HCT116 (cell line): Measurements from ENCODE around the gene CGNL1. TPM values are rescaled to one million over a fixed set of nuclear protein-coding genes. Genes with fewer than 3 reads are reported as not detected.

ENCODE experiments used
- ATAC-seq: fragments of 200-7000 bp; cut with Tn5 transposase; 2 replicates; pipeline ENCODE4 v1.9.1; 2020; ENCODE audit warnings: mild to moderate bottlenecking, moderate library complexity
- BruUV-seq: library from RNA; stranded (reverse); fragments of 400-500 nt; replicated peaks from 2 replicates; lab custom pipeline; 2021; lab: Mats Ljungman, UMichigan
- CTCF ChIA-PET: fragments of 300-600 bp; sonication (Branson Sonifier 250); formaldehyde crosslinking; loops from one replicate; lab custom pipeline; 2021; ENCODE audit warnings: antibody characterized with exemption; lab: Charles Lee
- POLR2A ChIA-PET: fragments of 300-600, 350-600 bp; sonication (Branson Sonifier 250); formaldehyde crosslinking; loops from one replicate; lab custom pipeline; 2021; ENCODE audit warnings: antibody characterized with exemption; lab: Charles Lee
- RAD21 ChIA-PET, 2 experiments: fragments of 300-600 bp; sonication (Branson Sonifier 250); formaldehyde crosslinking; loops; one replicate each; lab custom pipeline; 2023; ENCODE audit warnings: low total read pairs in 2 of 2; ENCODE audit not compliant: uncharacterized antibody in 2 of 2, unreplicated experiment in 2 of 2, low non-redundant PET in 1 of 2; lab: Charles Lee
- DNase-seq: peaks from one replicate; pipeline ENCODE4 v3.0.0-alpha.2; 2010; ENCODE audit warnings: low read depth, low spot score
- H2AFZ ChIP-seq: fragments of 200-600 bp; shearing (Covaris generic), sonication (generic); 2 replicates; pipeline ENCODE4 v1.6.1; 2017; ENCODE audit warnings: low read depth, mixed run types, mixed read lengths, antibody characterized with exemption, low read length; ENCODE audit not compliant: poor library complexity, severe bottlenecking
- H3K27ac ChIP-seq: 2 replicates; pipeline ENCODE4 v1.5.1; 2012; ENCODE audit warnings: low read depth, low read length
- H3K27me3 ChIP-seq: fragments of 200-600 bp; sonication (generic); 2 replicates; pipeline ENCODE4 v1.6.1; 2016; ENCODE audit warnings: mixed run types, low read length, mixed read lengths; ENCODE audit not compliant: insufficient read depth
- H3K36me3 ChIP-seq, 2 experiments: fragments of 200-500 bp in 1 of 2; fragments of 200-600 bp in 1 of 2; sonication (Bioruptor generic) in 1 of 2; sonication (generic) in 1 of 2; 2 replicates each; pipeline versions ENCODE4 v1.5.1 to v1.6.1; 2014 to 2016; ENCODE audit warnings: low read length in 2 of 2, inconsistent platforms in 1 of 2, mixed read lengths in 1 of 2, mixed run types in 1 of 2; ENCODE audit not compliant: insufficient read depth in 2 of 2, control insufficient read depth in 1 of 2
- H3K4me1 ChIP-seq, 2 experiments: fragments of 200-600 bp in 1 of 2; sonication (generic) in 1 of 2; 2 replicates each; pipeline versions ENCODE4 v1.5.1 to v1.6.1; 2012 to 2017; ENCODE audit warnings: low read length in 2 of 2, inconsistent platforms in 1 of 2, mild to moderate bottlenecking in 1 of 2, mixed read lengths in 1 of 2, mixed run types in 1 of 2, moderate library complexity in 1 of 2; ENCODE audit not compliant: insufficient read depth in 2 of 2, control insufficient read depth in 1 of 2
- H3K4me2 ChIP-seq: fragments of 200-600 bp; sonication (generic); 2 replicates; pipeline ENCODE4 v1.6.1; 2017; ENCODE audit warnings: mixed run types, low read length, mixed read lengths
- H3K4me3 ChIP-seq, 2 experiments: fragments of 200-600 bp in 1 of 2; sonication (generic) in 1 of 2; replicated peaks in 1 of 2; 2 replicates each; pipeline ENCODE4 v1.5.1; 2011 to 2016; ENCODE audit warnings: low read length in 2 of 2, control low read depth in 1 of 2, low read depth in 1 of 2, mild to moderate bottlenecking in 1 of 2, mixed read lengths in 1 of 2, mixed run types in 1 of 2
- H3K79me2 ChIP-seq: fragments of 200-600 bp; sonication (generic); 2 replicates; pipeline ENCODE4 v1.6.1; 2017; ENCODE audit warnings: mild to moderate bottlenecking, mixed run types, low read length, moderate library complexity, mixed read lengths; ENCODE audit not compliant: insufficient read depth
- H3K9ac ChIP-seq: fragments of 200-600 bp; sonication (generic); 2 replicates; pipeline ENCODE4 v1.6.1; 2016; ENCODE audit warnings: low read length, mixed read lengths
- H3K9me2 ChIP-seq: fragments of 200-600 bp; sonication (generic), shearing (Covaris generic); 2 replicates; pipeline ENCODE4 v1.6.1; 2017; ENCODE audit warnings: mixed run types, mild to moderate bottlenecking, moderate library complexity; ENCODE audit not compliant: insufficient read depth
- H3K9me3 ChIP-seq, 2 experiments: fragments of 200-500 bp in 1 of 2; fragments of 200-600 bp in 1 of 2; sonication (Bioruptor generic) in 1 of 2; sonication (generic) in 1 of 2; 2 replicates each; pipeline ENCODE4 v1.6.1; 2014 to 2017; ENCODE audit warnings: low read length in 2 of 2, mixed read lengths in 2 of 2, inconsistent platforms in 1 of 2, low read depth in 1 of 2, mild to moderate bottlenecking in 1 of 2, mixed run types in 1 of 2, moderate library complexity in 1 of 2; ENCODE audit not compliant: control insufficient read depth in 1 of 2, insufficient read depth in 1 of 2
- H4K20me1 ChIP-seq: fragments of 200-600 bp; sonication (generic), shearing (Covaris generic); 2 replicates; pipeline ENCODE4 v1.6.1; 2017; ENCODE audit warnings: mixed run types, mild to moderate bottlenecking, moderate library complexity; ENCODE audit not compliant: insufficient read depth
- CBX3 ChIP-seq: IDR thresholded peaks from 2 replicates; pipeline ENCODE4 v1.6.1; 2012; ENCODE audit warnings: low read depth
- CEBPB ChIP-seq: IDR thresholded peaks from 2 replicates; pipeline ENCODE4 v1.6.1; 2012; ENCODE audit warnings: low read depth
- CTCF ChIP-seq, 3 experiments: fragments of 200-600 bp in 1 of 3; sonication (generic) in 1 of 3; IDR thresholded peaks in 2 of 3; conservative IDR thresholded peaks in 1 of 3; 2 replicates each; pipeline ENCODE4 v1.5.1; 2012 to 2017; ENCODE audit warnings: low read depth in 2 of 3, low read length in 2 of 3, antibody characterized with exemption in 1 of 3, borderline replicate concordance in 1 of 3, control low read depth in 1 of 3, mild to moderate bottlenecking in 1 of 3, mixed read lengths in 1 of 3, mixed run types in 1 of 3, moderate library complexity in 1 of 3; ENCODE audit not compliant: insufficient read depth in 1 of 3
- EGR1 ChIP-seq: IDR thresholded peaks from 2 replicates; pipeline ENCODE4 v1.6.1; 2012; ENCODE audit warnings: low read depth
- EZH2phosphoT487 ChIP-seq: fragments of 200-600 bp; IDR thresholded peaks from 2 replicates; pipeline ENCODE4 v1.6.1; 2018; ENCODE audit warnings: antibody characterized with exemption, borderline replicate concordance
- POLR2A ChIP-seq: IDR thresholded peaks from 2 replicates; pipeline ENCODE4 v1.7.0; 2011; ENCODE audit warnings: borderline replicate concordance; ENCODE audit not compliant: insufficient read depth, insufficient read length; ENCODE audit errors: extremely low read depth
- SP1 ChIP-seq: IDR thresholded peaks from 2 replicates; pipeline ENCODE4 v1.6.1; 2012; ENCODE audit warnings: low read depth
- SRF ChIP-seq: IDR thresholded peaks from 2 replicates; pipeline ENCODE4 v1.6.1; 2012; ENCODE audit warnings: low read depth
- TCF7L2 ChIP-seq: IDR thresholded peaks from 2 replicates; pipeline ENCODE4 v1.7.0; 2011; ENCODE audit warnings: borderline replicate concordance, inconsistent platforms; ENCODE audit not compliant: insufficient read depth, insufficient read length; ENCODE audit errors: extremely low read depth
- YY1 ChIP-seq: IDR thresholded peaks from 2 replicates; pipeline ENCODE4 v1.6.1; 2011; ENCODE audit warnings: low read length, low read depth, moderate library complexity, mild to moderate bottlenecking; ENCODE audit not compliant: insufficient replicate concordance; ENCODE audit errors: extremely low read depth
- ZBTB33 ChIP-seq: IDR thresholded peaks from 2 replicates; pipeline ENCODE4 v1.6.1; 2011; ENCODE audit warnings: mild to moderate bottlenecking, low read length, moderate library complexity; ENCODE audit not compliant: insufficient replicate concordance; ENCODE audit errors: extremely low read depth
- ZFX ChIP-seq: fragments of 450-650 bp; IDR thresholded peaks from 2 replicates; pipeline ENCODE4 v1.6.1; 2017
- ZNF274 ChIP-seq: fragments of 200-500 bp; sonication (Bioruptor generic); IDR thresholded peaks from 2 replicates; pipeline ENCODE4 v1.6.1; 2014; ENCODE audit warnings: mild to moderate bottlenecking, low read depth, low read length, inconsistent platforms
- intact Hi-C: fragments of 100-400 bp; cut with micrococcal nuclease; formaldehyde crosslinking; loops from 2 replicates; pipeline ENCODE4 v1.10.0; 2022
- total RNA-seq: library from RNA; stranded (reverse); gene quantifications from one replicate; pipeline ENCODE4 v1.2.1, GENCODE V29; 2021; ENCODE audit not compliant: unreplicated experiment
- TF ChIP-seq, protein P1 (sequence below): IDR thresholded peaks from 2 replicates; pipeline ENCODE4 v1.6.1; 2012

CGNL1 gene
- total RNA-seq, 1 experiment from 2014 or later: 2.2 TPM

- no peaks in the 10 kb centered on the region for H4K20me1 ChIP-seq
- intact Hi-C loops: no loop called here
- ATAC-seq: no peak
- H3K27ac ChIP-seq: no peak overlapping the region
- H3K4me3 ChIP-seq: no peak overlapping the region
- no TSS peak for BruUV-seq
- no peak overlapping the region for H2AFZ ChIP-seq
- H3K9ac ChIP-seq: no peak overlapping the region
- no peaks in the 10 kb centered on the region for H3K9me2 ChIP-seq
- H3K27me3 ChIP-seq: no peaks in the 10 kb centered on the region
- no peak for DNase-seq
- H3K9me3 ChIP-seq: peaks cover 5 to 11% of the 10 kb centered on the region in 2 experiments; a peak in 2 of 4 replicates
- H3K36me3 ChIP-seq: no peaks in the 10 kb centered on the region
- ChIA-PET POLR2A (no interaction called here), RAD21 (no interaction called here), CTCF (no interaction called here)
- TF ChIP-seq, protein P1, sequence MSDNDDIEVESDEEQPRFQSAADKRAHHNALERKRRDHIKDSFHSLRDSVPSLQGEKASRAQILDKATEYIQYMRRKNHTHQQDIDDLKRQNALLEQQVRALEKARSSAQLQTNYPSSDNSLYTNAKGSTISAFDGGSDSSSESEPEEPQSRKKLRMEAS: no peak
- TF ChIP-seq EZH2phosphoT487 (no peak), POLR2A (no peak), YY1 (no peak), ZNF274 (no peak), ZFX (no peak), CBX3 (no peak), TCF7L2 (no peak), SRF (no peak), SP1 (no peak)
- peaks cover 9 to 11% of the 10 kb centered on the region in 2 experiments; a peak in 3 of 4 replicates for H3K4me1 ChIP-seq
- H3K79me2 ChIP-seq: no peaks in the 10 kb centered on the region
- no peak overlapping the region for H3K4me2 ChIP-seq
These were observed 210.5 kb downstream of the CGNL1 start for GRCh38 chr15:57586661-57587424.

DNA sequence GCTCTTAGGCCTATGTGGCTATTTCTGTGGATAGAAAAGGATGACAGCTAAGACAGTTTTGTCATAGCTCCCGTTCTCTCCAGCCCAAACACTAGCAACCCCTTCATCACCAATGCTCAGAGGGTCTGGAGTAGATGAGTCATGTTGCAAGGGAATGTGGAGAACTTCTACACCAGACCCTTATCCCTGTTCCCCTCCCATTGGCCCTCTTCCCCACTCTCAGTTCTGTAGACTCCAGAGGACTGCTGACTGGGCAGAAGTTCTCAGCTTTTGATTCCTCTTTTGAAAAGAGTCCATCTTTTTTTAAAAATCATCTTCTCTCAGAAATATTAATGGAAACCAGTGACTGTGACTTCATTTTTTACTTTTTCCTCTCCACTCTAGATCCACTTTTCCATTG is 213.0 kb downstream of the CGNL1 start:
- no peak for DNase-seq
- H3K4me1 ChIP-seq: peaks cover 9 to 18% of the 10 kb centered on the region in 2 experiments; a peak in 3 of 4 replicates
- no peak for ATAC-seq
- no peaks in the 10 kb centered on the region for H3K79me2 ChIP-seq
- no peaks in the 10 kb centered on the region for H3K27me3 ChIP-seq
- ChIA-PET CTCF (no interaction called here), POLR2A (no interaction called here), RAD21 (interaction anchor here in 1 of 2 experiments (0.9 kb wide), 1 partner anchor 18 kb away, joined by 3 read pairs; no protein-coding TSS in a partner anchor)
- BruUV-seq: no TSS peak
- no peak overlapping the region for H3K4me2 ChIP-seq
- H2AFZ ChIP-seq: no peak overlapping the region
- no peaks in the 10 kb centered on the region for H4K20me1 ChIP-seq
- intact Hi-C loops: no loop called here
- no peaks in the 10 kb centered on the region for H3K36me3 ChIP-seq
- no peak for TF ChIP-seq CTCF (IDR thresholded peaks at IDR 0.05 in 2 of 3, conservative IDR thresholded peaks at IDR 0.05 in 1 of 3; ENCODE audit: borderline replicate concordance in 1 of 3, insufficient read depth in 1 of 3, low read depth in 2 of 3, low read length in 2 of 3)
- no peak for TF ChIP-seq YY1
- no peak for TF ChIP-seq CEBPB
- no peak for TF ChIP-seq EGR1
- no peak for TF ChIP-seq ZBTB33
- TF ChIP-seq, protein P1: no peak
- no peaks in the 10 kb centered on the region for H3K9me2 ChIP-seq
- no peak overlapping the region for H3K4me3 ChIP-seq
- no peak overlapping the region for H3K9ac ChIP-seq
- no peaks in the 10 kb centered on the region for H3K9me3 ChIP-seq
- H3K27ac ChIP-seq: no peak overlapping the region
